AG04450 (cell line): ENCODE results near the gene GALNT1. TPM values are rescaled to one million over a fixed set of nuclear protein-coding genes. Genes with fewer than 3 reads are reported as not detected.

Source experiments
- CTCF ChIA-PET: fragments of 300-600, 350-600 bp; formaldehyde crosslinking; extraction: SDS; loops from one replicate; lab custom pipeline; 2022; ENCODE audit warnings: antibody characterized with exemption, inconsistent platforms; lab: Charles Lee
- POLR2A ChIA-PET: fragments of 350-600 bp; formaldehyde crosslinking; extraction: SDS; loops from one replicate; lab custom pipeline; 2021; ENCODE audit warnings: antibody characterized with exemption, inconsistent platforms; lab: Yijun Ruan, JAX
- DNase-seq: peaks from one replicate; pipeline ENCODE4 v3.0.0-alpha.2; 2011; ENCODE audit warnings: low read depth, low spot score
- H3K27ac ChIP-seq: one replicate; pipeline ENCODE4 v1.5.1; 2012; ENCODE audit warnings: low read depth, low read length, control low read depth
- H3K27me3 ChIP-seq: one replicate; pipeline ENCODE4 v1.6.0; 2012; ENCODE audit warnings: low read length; ENCODE audit not compliant: control insufficient read depth, insufficient read depth
- H3K4me3 ChIP-seq: 2 replicates; pipeline ENCODE4 v1.5.1; 2011; ENCODE audit warnings: mild to moderate bottlenecking, low read depth, low read length, control low read depth
- H3K9me3 ChIP-seq: 2 replicates; pipeline ENCODE4 v1.5.1; 2012; ENCODE audit warnings: low read length; ENCODE audit not compliant: control insufficient read depth, insufficient read depth
- CTCF ChIP-seq: IDR thresholded peaks from 2 replicates; pipeline ENCODE4 v1.5.1; 2011; ENCODE audit warnings: low read depth, low read length, control low read depth, inconsistent platforms
- polyA plus RNA-seq: library from polyadenylated mRNA; depleted of rRNA; stranded (reverse); fragments of >200 nt; gene quantifications from 2 replicates; pipeline ENCODE4 v1.2.3, GENCODE V29; 2011

Gene GALNT1
- polyA plus RNA-seq, 1 experiment: 69.5 TPM

- H3K4me3 ChIP-seq: no peak overlapping the region
- no peak for DNase-seq
- CTCF ChIA-PET: no interaction called here
- TF ChIP-seq CTCF: no peak
- POLR2A ChIA-PET: no interaction called here
- H3K27me3 ChIP-seq: no peaks in the 10 kb centered on the region
- no peaks in the 10 kb centered on the region; the same call in 1 of the 2 replicates for H3K9me3 ChIP-seq
- no peak overlapping the region for H3K27ac ChIP-seq
Measured at GRCh38 chr18:35605686-35606417, 24.3 kb downstream of the GALNT1 start.

GRCh38 chr18:35609236-35609635 is 27.7 kb downstream of the GALNT1 start:
- Histone ChIP-seq H3K27ac (no peak overlapping the region), H3K27me3 (no peaks in the 10 kb centered on the region)

GRCh38 chr18:35610089-35610488 is 28.5 kb downstream of the GALNT1 start:
- POLR2A ChIA-PET: no interaction called here
- Histone ChIP-seq H3K27ac (no peak overlapping the region), H3K9me3 (no peaks in the 10 kb centered on the region), H3K27me3 (no peaks in the 10 kb centered on the region), H3K4me3 (no peak overlapping the region)
- CTCF ChIA-PET: interaction anchor here (0.6 kb wide), 1 partner anchor 1796 kb away, joined by 3 read pairs; no protein-coding TSS in a partner anchor
- DNase-seq: no peak
- no peak for TF ChIP-seq CTCF

More at GRCh38 chr18:35609236-35609635, 27.7 kb downstream of the GALNT1 start:
- TF ChIP-seq CTCF: no peak
- no peaks in the 10 kb centered on the region for H3K9me3 ChIP-seq
- no peak overlapping the region for H3K4me3 ChIP-seq
- ChIA-PET CTCF (interaction anchor here (0.6 to 0.9 kb wide), 2 partner anchors 223 to 1797 kb away, joined by 3 read pairs; no protein-coding TSS in a partner anchor), POLR2A (no interaction called here)
- no peak for DNase-seq

- no peaks in the 10 kb centered on the region for H3K27me3 ChIP-seq
- POLR2A ChIA-PET: no interaction called here
- DNase-seq: no peak
- CTCF ChIA-PET: no interaction called here
- no peak overlapping the region for H3K27ac ChIP-seq
- no peaks in the 10 kb centered on the region for H3K9me3 ChIP-seq
- no peak for TF ChIP-seq CTCF
- no peak overlapping the region for H3K4me3 ChIP-seq
Measured at GRCh38 chr18:35610724-35611123, 29.2 kb downstream of the GALNT1 start.

GRCh38 chr18:35611518-35611917 is 30.0 kb downstream of the GALNT1 start:
- no peak overlapping the region for H3K27ac ChIP-seq
- ChIA-PET CTCF (interaction anchor here (1.5 kb wide), 1 partner anchor 225 kb away, joined by 5 read pairs; no protein-coding TSS in a partner anchor), POLR2A (no interaction called here)
- TF ChIP-seq CTCF: no peak
- H3K9me3 ChIP-seq: no peaks in the 10 kb centered on the region
- no peaks in the 10 kb centered on the region for H3K27me3 ChIP-seq
- H3K4me3 ChIP-seq: no peak overlapping the region
- DNase-seq: no peak
